OCI-LY3 (cell line): ENCODE measurements around the gene GULP1.

Source experiments
- EZH2phosphoT487 ChIP-seq: fragments of 200-600 bp; shearing (Covaris generic); IDR thresholded peaks from 2 replicates; pipeline ENCODE4 v1.6.1; 2018; ENCODE audit warnings: antibody characterized with exemption, mixed run types, low read depth
- TF ChIP-seq, protein P1 (sequence below): fragments of 200-600, 300-600 bp; sonication (generic); IDR thresholded peaks from 2 replicates; pipeline ENCODE4 v1.5.1; 2014; ENCODE audit warnings: antibody characterized with exemption, low read length, low read depth

DNA sequence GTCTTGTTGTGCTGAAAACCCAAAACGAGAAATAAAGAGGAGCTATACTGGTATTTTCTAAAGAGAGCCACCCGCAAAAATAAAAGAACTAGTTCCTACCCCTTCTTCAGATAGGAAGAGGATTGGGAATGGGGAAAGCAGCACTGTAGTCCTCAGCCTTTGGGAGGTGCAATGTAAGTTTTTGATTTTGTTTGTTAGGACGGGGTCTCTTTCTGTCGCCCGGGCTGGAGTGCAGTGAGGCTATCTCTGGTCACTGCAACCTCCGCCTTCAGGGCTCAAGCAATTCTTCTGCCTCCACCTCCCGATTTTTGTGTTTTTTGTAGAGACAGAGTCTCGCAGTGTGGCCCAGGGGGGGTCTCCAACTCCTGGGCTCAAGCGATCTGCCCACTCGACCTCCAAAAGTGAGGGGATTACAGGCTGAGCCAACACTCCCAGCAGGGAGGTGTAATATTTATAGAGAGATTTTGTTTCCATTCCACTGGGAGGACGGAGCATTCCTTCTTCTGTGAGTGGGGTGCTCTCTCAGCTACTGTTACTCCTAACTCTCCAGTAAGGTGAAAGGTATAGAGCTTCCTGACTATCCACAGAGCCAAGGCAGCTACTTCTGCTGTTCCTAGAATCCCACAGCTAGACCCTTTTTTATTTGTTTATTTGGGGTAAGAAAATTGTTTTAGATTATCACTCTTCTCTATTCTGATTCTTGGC, 13.1 kb upstream of the GULP1 start:
- TF ChIP-seq, protein P1, sequence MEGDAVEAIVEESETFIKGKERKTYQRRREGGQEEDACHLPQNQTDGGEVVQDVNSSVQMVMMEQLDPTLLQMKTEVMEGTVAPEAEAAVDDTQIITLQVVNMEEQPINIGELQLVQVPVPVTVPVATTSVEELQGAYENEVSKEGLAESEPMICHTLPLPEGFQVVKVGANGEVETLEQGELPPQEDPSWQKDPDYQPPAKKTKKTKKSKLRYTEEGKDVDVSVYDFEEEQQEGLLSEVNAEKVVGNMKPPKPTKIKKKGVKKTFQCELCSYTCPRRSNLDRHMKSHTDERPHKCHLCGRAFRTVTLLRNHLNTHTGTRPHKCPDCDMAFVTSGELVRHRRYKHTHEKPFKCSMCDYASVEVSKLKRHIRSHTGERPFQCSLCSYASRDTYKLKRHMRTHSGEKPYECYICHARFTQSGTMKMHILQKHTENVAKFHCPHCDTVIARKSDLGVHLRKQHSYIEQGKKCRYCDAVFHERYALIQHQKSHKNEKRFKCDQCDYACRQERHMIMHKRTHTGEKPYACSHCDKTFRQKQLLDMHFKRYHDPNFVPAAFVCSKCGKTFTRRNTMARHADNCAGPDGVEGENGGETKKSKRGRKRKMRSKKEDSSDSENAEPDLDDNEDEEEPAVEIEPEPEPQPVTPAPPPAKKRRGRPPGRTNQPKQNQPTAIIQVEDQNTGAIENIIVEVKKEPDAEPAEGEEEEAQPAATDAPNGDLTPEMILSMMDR = no peak
- no peak for TF ChIP-seq EZH2phosphoT487
